Measurements from ENCODE around the gene POLR1A. TPM values are rescaled to one million over a fixed set of nuclear protein-coding genes. Genes with fewer than 3 reads are reported as not detected.

The POLR1A gene
- total and polyA plus RNA-seq, 2 donors (not counting 1 experiment from before 2014, with no cell fraction given), result 3.4 to 36.8 TPM

- no peaks in the 10 kb centered on the region for H3K27me3 Mint-ChIP-seq
- ChIA-PET CTCF (interaction anchor here (0.6 to 1.7 kb wide), 2 partner anchors 62 to 131 kb away, joined by 3 to 7 read pairs; no protein-coding TSS in a partner anchor), POLR2A (interaction anchor here (0.7 to 1.5 kb wide), 2 partner anchors 18 to 93 kb away, joined by 3 to 10 read pairs; no protein-coding TSS in a partner anchor)
- ATAC-seq (ENCODE audit: low read depth) (no peak), DNase-seq (peak; percentile 37)
- WGBS (ENCODE audit: insufficient coverage), result 94% methylated on average over 17 of the region's 22 CpGs
- H4K20me1 ChIP-seq (ENCODE audit: control insufficient read depth, insufficient read depth, low read length, poor library complexity, severe bottlenecking), result no peaks in the 10 kb centered on the region
- H3K9ac ChIP-seq (ENCODE audit: low read length), result no peak overlapping the region
- no peak overlapping the region for H2AFZ ChIP-seq (ENCODE audit: insufficient read depth, low read depth, low read length, poor library complexity, severe bottlenecking)
- H3K27ac ChIP-seq (ENCODE audit: low read length in 2 of 2), result peak overlapping the region; percentile 80 to 87
- peaks cover 0 to 24% (median 7%) of the 10 kb centered on the region in 3 donors for H3K9me3 ChIP-seq (ENCODE audit: control extremely low read depth in 1 of 3, control insufficient read depth in 2 of 3, insufficient read depth in 1 of 3, low read length in 2 of 3)
- H3K4me2 ChIP-seq (replicated peaks; ENCODE audit: low read depth, low read length, poor library complexity, severe bottlenecking), result peak overlapping the region; percentile 71
- intact Hi-C loops (cut with micrococcal nuclease), result loop anchor here (1.0 kb wide), 2 partner anchors 18 to 24 kb away; no protein-coding TSS in a partner anchor
- peak overlapping the region; percentile 29 for H3K4me3 Mint-ChIP-seq
- no peaks in the 10 kb centered on the region for H3K36me3 ChIP-seq (replicated peaks in 1 of 2; ENCODE audit: control extremely low read depth in 1 of 2, control insufficient read depth in 1 of 2, extremely low read depth in 1 of 2, insufficient read depth in 2 of 2, low read length in 1 of 2)
- peaks cover 4% of the 10 kb centered on the region for H3K9me3 Mint-ChIP-seq (ENCODE audit: insufficient read depth)
- H3K4me1 Mint-ChIP-seq, result peaks cover 69% of the 10 kb centered on the region
- H3K79me2 ChIP-seq (ENCODE audit: control insufficient read depth, insufficient read depth, low read length), result no peaks in the 10 kb centered on the region
- H3K27ac Mint-ChIP-seq, result peak overlapping the region; percentile 92
- H3K4me3 ChIP-seq (ENCODE audit: control extremely low read depth in 1 of 5, extremely low read depth in 1 of 5, insufficient read depth in 1 of 5, low read depth in 2 of 5, low read length in 4 of 5), result no peak overlapping the region
- H3K27me3 ChIP-seq (replicated peaks in 1 of 4; ENCODE audit: control extremely low read depth in 1 of 4, control insufficient read depth in 3 of 4, insufficient read depth in 4 of 4, low read length in 3 of 4), result no peaks in the 10 kb centered on the region
- TF ChIP-seq EZH2 (IDR thresholded peaks at IDR 0.05; ENCODE audit: borderline replicate concordance, insufficient read depth, low read depth, low read length, poor library complexity, severe bottlenecking) (no peak), CTCF (IDR thresholded peaks at IDR 0.05) (no peak)
- H3K4me1 ChIP-seq (ENCODE audit: control insufficient read depth in 2 of 2, insufficient read depth in 2 of 2, low read length in 2 of 2), result peaks cover 49 to 53% of the 10 kb centered on the region in 2 donors
Observed at GRCh38 chr2:86017901-86018896, 87.5 kb downstream of the POLR1A start.
